NK-92 (cell line): ENCODE results near the gene POU2AF3.
"Not testable (repeated sequence)": the region's sequence is repeated elsewhere in the genome, so short reads cannot be mapped to it uniquely, and the experiment has no call there.

Experiments
- DNase-seq: peaks from one replicate; lab custom pipeline; 2025; ENCODE audit not compliant: unreplicated experiment; lab: John Stamatoyannopoulos, UW

Gene POU2AF3

GRCh38 chr11:111298413-111299100, at the start of gene POU2AF3:
Gene POU2AF3, plus strand, starts transcription at chr11:111298546. Its CDS starts 36 bp downstream, at chr11:111298582.
- no peak for DNase-seq

- no peak for DNase-seq
These were observed 47.4 kb upstream of the POU2AF3 start for GRCh38 chr11:111250936-111251335.

- DNase-seq: no peak
These were observed 45.2 kb upstream of the POU2AF3 start for GRCh38 chr11:111253131-111253530.

GRCh38 chr11:111253630-111254029, 44.7 kb upstream of the POU2AF3 start:
- no peak for DNase-seq

GRCh38 chr11:111258046-111258445, 40.3 kb upstream of the POU2AF3 start:
- DNase-seq: no peak

- no peak for DNase-seq
These were observed 38.5 kb upstream of the POU2AF3 start for GRCh38 chr11:111259896-111260295.

GRCh38 chr11:111260811-111261210, 37.5 kb upstream of the POU2AF3 start:
- no peak for DNase-seq

GRCh38 chr11:111264646-111265045, 33.7 kb upstream of the POU2AF3 start:
- DNase-seq: no peak

- no peak for DNase-seq
These were observed 32.9 kb upstream of the POU2AF3 start for GRCh38 chr11:111265421-111265820.

- not testable (repeated sequence) for DNase-seq
These were observed 30.0 kb upstream of the POU2AF3 start for GRCh38 chr11:111268303-111268702.

- DNase-seq: no peak
These were observed 29.0 kb upstream of the POU2AF3 start for GRCh38 chr11:111269146-111269868.

- no peak for DNase-seq
These were observed 25.9 kb upstream of the POU2AF3 start for GRCh38 chr11:111272420-111272819.

- no peak for DNase-seq
These were observed 15.7 kb upstream of the POU2AF3 start for GRCh38 chr11:111282562-111283075.

- DNase-seq: no peak
These were observed 14.3 kb upstream of the POU2AF3 start for GRCh38 chr11:111283945-111284481.

GRCh38 chr11:111285189-111286091, 12.9 kb upstream of the POU2AF3 start:
- no peak for DNase-seq

- DNase-seq: no peak
These were observed 6.6 kb upstream of the POU2AF3 start for GRCh38 chr11:111291764-111292163.

- DNase-seq: not testable (repeated sequence)
These were observed 5.9 kb upstream of the POU2AF3 start for GRCh38 chr11:111292408-111292807.

- DNase-seq: no peak
These were observed 2.1 kb upstream of the POU2AF3 start for GRCh38 chr11:111296196-111296595.

GRCh38 chr11:111297696-111298095, 650 bp upstream of the POU2AF3 start:
- no peak for DNase-seq

GRCh38 chr11:111299101-111300026, 1.0 kb downstream of the POU2AF3 start:
- no peak for DNase-seq
